GM21717 (cell line): ENCODE measurements around the gene ATP10A.
"Not testable (repeated sequence)": the region's sequence is repeated elsewhere in the genome, so short reads cannot be mapped to it uniquely, and the experiment has no call there.

Source experiments
- ATAC-seq: cut with Tn5 transposase; IDR thresholded peaks from one replicate; pipeline ENCODE4 v1.9.1; 2021; ENCODE audit warnings: mild to moderate bottlenecking, moderate library complexity; ENCODE audit not compliant: unreplicated experiment

The ATP10A gene

GRCh38 chr15:25859838-25860645 lies 3.1 kb downstream of the ATP10A start:
- no peak for ATAC-seq

GRCh38 chr15:25858952-25859760 lies 4.0 kb downstream of the ATP10A start:
- no peak for ATAC-seq

- not testable (repeated sequence) for ATAC-seq
Observed at GRCh38 chr15:25856059-25856458, 7.1 kb downstream of the ATP10A start.

- ATAC-seq = no peak
Observed at GRCh38 chr15:25852661-25853524, 10.2 kb downstream of the ATP10A start.

GRCh38 chr15:25852027-25852426 lies 11.1 kb downstream of the ATP10A start:
- ATAC-seq = no peak

GRCh38 chr15:25850154-25851111 lies 12.7 kb downstream of the ATP10A start:
- no peak for ATAC-seq

GRCh38 chr15:25849157-25849921 lies 13.8 kb downstream of the ATP10A start:
- ATAC-seq = no peak

- no peak for ATAC-seq
Observed at GRCh38 chr15:25848784-25849156, 14.4 kb downstream of the ATP10A start.

GRCh38 chr15:25848325-25848724 lies 14.8 kb downstream of the ATP10A start:
- no peak for ATAC-seq

GRCh38 chr15:25847051-25847450 lies 16.1 kb downstream of the ATP10A start:
- ATAC-seq = no peak

- ATAC-seq = no peak
Observed at GRCh38 chr15:25846377-25846776, 16.8 kb downstream of the ATP10A start.

- no peak for ATAC-seq
Observed at GRCh38 chr15:25844981-25845680, 18.0 kb downstream of the ATP10A start.

GRCh38 chr15:25844542-25844941 lies 18.6 kb downstream of the ATP10A start:
- ATAC-seq = no peak

GRCh38 chr15:25844076-25844475 lies 19.1 kb downstream of the ATP10A start:
- ATAC-seq = no peak

- no peak for ATAC-seq
Observed at GRCh38 chr15:25839638-25840156, 23.4 kb downstream of the ATP10A start.

GRCh38 chr15:25838871-25839195 lies 24.3 kb downstream of the ATP10A start:
- no peak for ATAC-seq

- no peak for ATAC-seq
Observed at GRCh38 chr15:25838191-25838870, 24.8 kb downstream of the ATP10A start.

- no peak for ATAC-seq
Observed at GRCh38 chr15:25832158-25832557, 31.0 kb downstream of the ATP10A start.
